Activated CD4-positive, alpha-beta T cell treated with anti-CD3 and anti-CD28 coated beads for 36 hours (primary cell): Measurements from ENCODE around the gene MCTP1. TPM values are rescaled to one million over a fixed set of nuclear protein-coding genes. Genes with fewer than 3 reads are reported as not detected.

ENCODE experiments used
- ATAC-seq: fragments of 200-7000 bp; cut with Tn5 transposase; one replicate; pipeline ENCODE4 v1.10.0; 2021; ENCODE audit warnings: mild to moderate bottlenecking, moderate library complexity
- CTCF ChIA-PET: fragments of 350-600 bp; sonication (Branson Sonifier 250); formaldehyde crosslinking; loops from one replicate; lab custom pipeline; 2021; ENCODE audit warnings: antibody characterized with exemption; lab: Charles Lee
- POLR2A ChIA-PET: fragments of 350-600 bp; sonication (Branson Sonifier 250); formaldehyde crosslinking; loops from one replicate; lab custom pipeline; 2021; ENCODE audit warnings: antibody characterized with exemption, inconsistent platforms; lab: Charles Lee
- DNase-seq: peaks from one replicate; pipeline ENCODE4 v3.0.0-alpha.2; 2020
- H3K27ac Mint-ChIP-seq: one replicate; pipeline ENCODE4 v1.8.0; 2021; ENCODE audit warnings: mixed read lengths
- H3K27me3 Mint-ChIP-seq: one replicate; pipeline ENCODE4 v1.8.0; 2021; ENCODE audit warnings: mixed read lengths
- H3K36me3 Mint-ChIP-seq: one replicate; pipeline ENCODE4 v1.8.0; 2021; ENCODE audit warnings: low read depth, mixed read lengths
- H3K4me1 Mint-ChIP-seq: one replicate; pipeline ENCODE4 v1.8.0; 2021; ENCODE audit warnings: mixed read lengths
- H3K4me3 Mint-ChIP-seq: one replicate; pipeline ENCODE4 v1.8.0; 2021; ENCODE audit warnings: mild to moderate bottlenecking, moderate library complexity, mixed read lengths
- H3K9me3 Mint-ChIP-seq: one replicate; pipeline ENCODE4 v1.8.0; 2021; ENCODE audit warnings: low read depth, mixed read lengths
- intact Hi-C, 2 experiments: fragments of 100-400 bp; cut with DNase I in 1 of 2; cut with micrococcal nuclease in 1 of 2; formaldehyde crosslinking; loops; one replicate each; pipeline versions ENCODE4 v1.14.2 to v1.15.1; 2022 to 2024; cut with DNase I, micrococcal nuclease
- total RNA-seq, 2 experiments: library from RNA; stranded (reverse); gene quantifications; one replicate each; pipeline ENCODE4 v1.2.3, GENCODE V29; 2021

Gene MCTP1
- total RNA-seq, 2 experiments from 2014 or later = 0.32 to 0.53 TPM

GRCh38 chr5:94891972-94892371, 392.9 kb downstream of the MCTP1 start:
- ChIA-PET POLR2A (no interaction called here), CTCF (interaction anchor here (1.7 kb wide), 1 partner anchor 154 kb away, joined by 3 read pairs; no protein-coding TSS in a partner anchor)
- Mint-ChIP-seq H3K27ac (no peak overlapping the region), H3K36me3 (no peaks in the 10 kb centered on the region), H3K9me3 (no peaks in the 10 kb centered on the region), H3K4me3 (no peak overlapping the region), H3K4me1 (no peaks in the 10 kb centered on the region), H3K27me3 (no peaks in the 10 kb centered on the region)
- DNase-seq (no peak), ATAC-seq (no peak)
- intact Hi-C loops = no loop called here

- H3K9me3 Mint-ChIP-seq = no peaks in the 10 kb centered on the region
- DNase-seq (no peak), ATAC-seq (no peak)
- H3K27ac Mint-ChIP-seq = no peak overlapping the region
- H3K4me1 Mint-ChIP-seq = no peaks in the 10 kb centered on the region
- no peaks in the 10 kb centered on the region for H3K36me3 Mint-ChIP-seq
- intact Hi-C loops = no loop called here
- H3K27me3 Mint-ChIP-seq = no peaks in the 10 kb centered on the region
- CTCF ChIA-PET = interaction anchor here (1.7 kb wide), 1 partner anchor 153 kb away, joined by 3 read pairs; no protein-coding TSS in a partner anchor
- POLR2A ChIA-PET = no interaction called here
- no peak overlapping the region for H3K4me3 Mint-ChIP-seq
Measured at GRCh38 chr5:94891565-94891964, 393.3 kb downstream of the MCTP1 start.

GRCh38 chr5:94890907-94891306, 394.0 kb downstream of the MCTP1 start:
- CTCF ChIA-PET = interaction anchor here (1.7 kb wide), 1 partner anchor 153 kb away, joined by 3 read pairs; no protein-coding TSS in a partner anchor
- no peaks in the 10 kb centered on the region for H3K9me3 Mint-ChIP-seq

GRCh38 chr5:94888674-94889073, 396.2 kb downstream of the MCTP1 start:
- H3K36me3 Mint-ChIP-seq = no peaks in the 10 kb centered on the region
- no peaks in the 10 kb centered on the region for H3K27me3 Mint-ChIP-seq
- DNase-seq = no peak
- ATAC-seq = no peak
- H3K9me3 Mint-ChIP-seq = no peaks in the 10 kb centered on the region
- H3K27ac Mint-ChIP-seq = no peak overlapping the region
- POLR2A ChIA-PET = no interaction called here
- H3K4me1 Mint-ChIP-seq = no peaks in the 10 kb centered on the region
- intact Hi-C loops = no loop called here
- CTCF ChIA-PET = no interaction called here
- H3K4me3 Mint-ChIP-seq = no peak overlapping the region

More at GRCh38 chr5:94890907-94891306, 394.0 kb downstream of the MCTP1 start:
- H3K4me1 Mint-ChIP-seq = no peaks in the 10 kb centered on the region
- DNase-seq (no peak), ATAC-seq (no peak)
- intact Hi-C loops = no loop called here
- H3K27me3 Mint-ChIP-seq = no peaks in the 10 kb centered on the region
- no peak overlapping the region for H3K27ac Mint-ChIP-seq
- POLR2A ChIA-PET = no interaction called here
- H3K4me3 Mint-ChIP-seq = no peak overlapping the region
- H3K36me3 Mint-ChIP-seq = no peaks in the 10 kb centered on the region

- no peaks in the 10 kb centered on the region for H3K4me1 Mint-ChIP-seq
- intact Hi-C loops = no loop called here
- CTCF ChIA-PET = interaction anchor here (0.6 kb wide), 1 partner anchor 234 kb away, joined by 3 read pairs; no protein-coding TSS in a partner anchor
- no peak for DNase-seq
- H3K9me3 Mint-ChIP-seq = no peaks in the 10 kb centered on the region
- H3K27me3 Mint-ChIP-seq = no peaks in the 10 kb centered on the region
- ATAC-seq = no peak
- no peak overlapping the region for H3K27ac Mint-ChIP-seq
- H3K36me3 Mint-ChIP-seq = no peaks in the 10 kb centered on the region
- no peak overlapping the region for H3K4me3 Mint-ChIP-seq
- POLR2A ChIA-PET = no interaction called here
Measured at GRCh38 chr5:94885931-94886330, 399.0 kb downstream of the MCTP1 start.

- intact Hi-C loops = no loop called here
- H3K27ac Mint-ChIP-seq = no peak overlapping the region
- ATAC-seq = no peak
- POLR2A ChIA-PET = no interaction called here
- no peak overlapping the region for H3K4me3 Mint-ChIP-seq
- no peaks in the 10 kb centered on the region for H3K9me3 Mint-ChIP-seq
- no peaks in the 10 kb centered on the region for H3K36me3 Mint-ChIP-seq
- H3K27me3 Mint-ChIP-seq = no peaks in the 10 kb centered on the region
- H3K4me1 Mint-ChIP-seq = no peaks in the 10 kb centered on the region
- DNase-seq = no peak
- CTCF ChIA-PET = interaction anchor here (0.9 to 1.1 kb wide), 2 partner anchors 24 to 147 kb away, joined by 3 read pairs; no protein-coding TSS in a partner anchor
Measured at GRCh38 chr5:94884311-94884710, 400.6 kb downstream of the MCTP1 start.

GRCh38 chr5:94872526-94872925, 412.4 kb downstream of the MCTP1 start:
- Mint-ChIP-seq H3K27ac (no peak overlapping the region), H3K4me3 (no peak overlapping the region), H3K27me3 (no peaks in the 10 kb centered on the region), H3K4me1 (no peaks in the 10 kb centered on the region), H3K9me3 (no peaks in the 10 kb centered on the region), H3K36me3 (no peaks in the 10 kb centered on the region)
- intact Hi-C loops = no loop called here
- ChIA-PET POLR2A (no interaction called here), CTCF (no interaction called here)
- ATAC-seq (no peak), DNase-seq (no peak)

- no peaks in the 10 kb centered on the region for H3K36me3 Mint-ChIP-seq
- intact Hi-C loops = no loop called here
- no peak overlapping the region for H3K4me3 Mint-ChIP-seq
- no peaks in the 10 kb centered on the region for H3K4me1 Mint-ChIP-seq
- no peaks in the 10 kb centered on the region for H3K27me3 Mint-ChIP-seq
- no peaks in the 10 kb centered on the region for H3K9me3 Mint-ChIP-seq
- ATAC-seq (no peak), DNase-seq (no peak)
- no peak overlapping the region for H3K27ac Mint-ChIP-seq
- CTCF ChIA-PET = no interaction called here
- POLR2A ChIA-PET = no interaction called here
Measured at GRCh38 chr5:94870511-94871183, 414.2 kb downstream of the MCTP1 start.

- no peaks in the 10 kb centered on the region for H3K4me1 Mint-ChIP-seq
- H3K9me3 Mint-ChIP-seq = no peaks in the 10 kb centered on the region
- ATAC-seq (no peak), DNase-seq (no peak)
- no peak overlapping the region for H3K27ac Mint-ChIP-seq
- ChIA-PET POLR2A (no interaction called here), CTCF (interaction anchor here (1.4 kb wide), 1 partner anchor 20 kb away, joined by 4 read pairs; no protein-coding TSS in a partner anchor)
- intact Hi-C loops = no loop called here
- no peaks in the 10 kb centered on the region for H3K36me3 Mint-ChIP-seq
- no peaks in the 10 kb centered on the region for H3K27me3 Mint-ChIP-seq
- H3K4me3 Mint-ChIP-seq = no peak overlapping the region
Measured at GRCh38 chr5:94869921-94870320, 415.0 kb downstream of the MCTP1 start.

GRCh38 chr5:94863951-94864350, 420.9 kb downstream of the MCTP1 start:
- Mint-ChIP-seq H3K27me3 (no peaks in the 10 kb centered on the region), H3K9me3 (no peaks in the 10 kb centered on the region), H3K36me3 (no peaks in the 10 kb centered on the region), H3K4me1 (no peaks in the 10 kb centered on the region), H3K27ac (no peak overlapping the region), H3K4me3 (no peak overlapping the region)
- ATAC-seq = no peak
- ChIA-PET POLR2A (no interaction called here), CTCF (no interaction called here)
- DNase-seq = no peak
- intact Hi-C loops = no loop called here

GRCh38 chr5:94857111-94857510, 427.8 kb downstream of the MCTP1 start:
- CTCF ChIA-PET = no interaction called here
- no peaks in the 10 kb centered on the region for H3K27me3 Mint-ChIP-seq
- POLR2A ChIA-PET = no interaction called here
- no peak for ATAC-seq
- H3K27ac Mint-ChIP-seq = no peak overlapping the region
- no peak overlapping the region for H3K4me3 Mint-ChIP-seq
- no peak for DNase-seq
- H3K36me3 Mint-ChIP-seq = no peaks in the 10 kb centered on the region
- no peaks in the 10 kb centered on the region for H3K4me1 Mint-ChIP-seq
- H3K9me3 Mint-ChIP-seq = no peaks in the 10 kb centered on the region
- intact Hi-C loops = loop anchor here in 1 of 2 experiments (10.0 kb wide), 2 partner anchors 962 to 1252 kb away; no protein-coding TSS in a partner anchor

- ATAC-seq (no peak), DNase-seq (no peak)
- Mint-ChIP-seq H3K4me1 (no peaks in the 10 kb centered on the region), H3K27me3 (no peaks in the 10 kb centered on the region), H3K9me3 (no peaks in the 10 kb centered on the region), H3K36me3 (no peaks in the 10 kb centered on the region), H3K4me3 (no peak overlapping the region), H3K27ac (no peak overlapping the region)
- POLR2A ChIA-PET = no interaction called here
- intact Hi-C loops = loop anchor here in 1 of 2 experiments (10.0 kb wide), 2 partner anchors 962 to 1252 kb away; no protein-coding TSS in a partner anchor
- CTCF ChIA-PET = interaction anchor here (1.0 kb wide), 1 partner anchor 9 kb away, joined by 3 read pairs; no protein-coding TSS in a partner anchor
Measured at GRCh38 chr5:94856257-94856800, 428.6 kb downstream of the MCTP1 start.
